DOHH2 (cell line): ENCODE measurements around the gene CCNF.

Experiments used
- EZH2phosphoT487 ChIP-seq: fragments of 200-600 bp; sonication (generic); IDR thresholded peaks from 2 replicates; pipeline ENCODE4 v1.6.1; 2017; ENCODE audit warnings: borderline replicate concordance, mild to moderate bottlenecking, antibody characterized with exemption, low read length, moderate library complexity, mixed read lengths
- TF ChIP-seq, protein P1 (sequence below): fragments of 200-600 bp; sonication (generic); IDR thresholded peaks from one replicate; pipeline ENCODE4 v1.5.1; 2014; ENCODE audit warnings: antibody characterized with exemption, mild to moderate bottlenecking, low read depth, low read length; ENCODE audit not compliant: poor library complexity, severe bottlenecking

DNA sequence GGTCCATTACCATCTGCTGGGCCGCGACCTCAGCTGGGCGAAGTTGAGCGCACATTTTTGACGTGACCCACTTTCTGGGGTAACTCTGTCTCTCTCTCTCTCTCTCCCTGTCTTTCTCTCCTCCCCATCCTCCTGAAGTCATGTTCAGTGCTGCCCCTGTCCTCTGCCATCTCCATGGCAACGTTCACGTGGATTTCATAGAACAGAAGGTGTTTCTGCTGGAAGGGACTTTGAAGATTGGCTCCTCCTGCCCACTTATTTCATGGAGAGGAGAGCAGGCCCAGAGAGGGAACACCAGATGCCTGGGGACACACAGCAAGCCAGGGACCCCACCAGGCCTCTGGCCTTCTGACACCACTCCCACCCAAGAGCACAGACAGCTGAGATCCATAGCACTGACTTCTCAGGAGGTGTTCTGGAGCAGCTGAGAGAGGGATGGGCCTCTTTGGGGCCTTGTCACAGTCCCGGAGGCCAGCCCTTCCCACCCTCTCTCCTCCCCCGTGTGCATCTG lies 4.2 kb upstream of the CCNF start:
- TF ChIP-seq, protein P1, sequence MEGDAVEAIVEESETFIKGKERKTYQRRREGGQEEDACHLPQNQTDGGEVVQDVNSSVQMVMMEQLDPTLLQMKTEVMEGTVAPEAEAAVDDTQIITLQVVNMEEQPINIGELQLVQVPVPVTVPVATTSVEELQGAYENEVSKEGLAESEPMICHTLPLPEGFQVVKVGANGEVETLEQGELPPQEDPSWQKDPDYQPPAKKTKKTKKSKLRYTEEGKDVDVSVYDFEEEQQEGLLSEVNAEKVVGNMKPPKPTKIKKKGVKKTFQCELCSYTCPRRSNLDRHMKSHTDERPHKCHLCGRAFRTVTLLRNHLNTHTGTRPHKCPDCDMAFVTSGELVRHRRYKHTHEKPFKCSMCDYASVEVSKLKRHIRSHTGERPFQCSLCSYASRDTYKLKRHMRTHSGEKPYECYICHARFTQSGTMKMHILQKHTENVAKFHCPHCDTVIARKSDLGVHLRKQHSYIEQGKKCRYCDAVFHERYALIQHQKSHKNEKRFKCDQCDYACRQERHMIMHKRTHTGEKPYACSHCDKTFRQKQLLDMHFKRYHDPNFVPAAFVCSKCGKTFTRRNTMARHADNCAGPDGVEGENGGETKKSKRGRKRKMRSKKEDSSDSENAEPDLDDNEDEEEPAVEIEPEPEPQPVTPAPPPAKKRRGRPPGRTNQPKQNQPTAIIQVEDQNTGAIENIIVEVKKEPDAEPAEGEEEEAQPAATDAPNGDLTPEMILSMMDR: no peak
- no peak for TF ChIP-seq EZH2phosphoT487
